GF-D8 (cell line): Measurements from ENCODE around the gene INSM1.

Source experiments
- DNase-seq: peaks from one replicate; lab custom pipeline; 2025; lab: John Stamatoyannopoulos, UW

INSM1 gene

GRCh38 chr20:20362774-20363433 lies 5.0 kb upstream of the INSM1 start:
- no peak for DNase-seq

GRCh38 chr20:20363434-20363798 lies 4.5 kb upstream of the INSM1 start:
- no peak for DNase-seq

- DNase-seq: no peak
Observed at GRCh38 chr20:20363799-20364592, 3.9 kb upstream of the INSM1 start.

- no peak for DNase-seq
Observed at GRCh38 chr20:20364593-20365479, 3.1 kb upstream of the INSM1 start.

GRCh38 chr20:20365480-20366161 lies 2.3 kb upstream of the INSM1 start:
- DNase-seq: no peak

GRCh38 chr20:20366551-20366875 lies 1.4 kb upstream of the INSM1 start:
- no peak for DNase-seq

- no peak for DNase-seq
Observed at GRCh38 chr20:20366876-20367574, 879 bp upstream of the INSM1 start.

- no peak for DNase-seq
Observed at GRCh38 chr20:20368418-20369249, 730 bp downstream of the INSM1 start.

GRCh38 chr20:20369250-20370093 lies 1.6 kb downstream of the INSM1 start:
- DNase-seq: no peak

GRCh38 chr20:20370094-20370575 lies 2.2 kb downstream of the INSM1 start:
- no peak for DNase-seq

- DNase-seq: no peak
Observed at GRCh38 chr20:20371083-20371482, 3.2 kb downstream of the INSM1 start.

GRCh38 chr20:20371681-20372080 lies 3.8 kb downstream of the INSM1 start:
- no peak for DNase-seq

- no peak for DNase-seq
Observed at GRCh38 chr20:20373091-20373571, 5.2 kb downstream of the INSM1 start.

- DNase-seq: no peak
Observed at GRCh38 chr20:20375862-20376261, 8.0 kb downstream of the INSM1 start.

GRCh38 chr20:20386192-20386591 lies 18.3 kb downstream of the INSM1 start:
- DNase-seq: no peak

GRCh38 chr20:20390393-20390792 lies 22.5 kb downstream of the INSM1 start:
- no peak for DNase-seq

- no peak for DNase-seq
Observed at GRCh38 chr20:20391115-20391514, 23.2 kb downstream of the INSM1 start.

GRCh38 chr20:20391766-20392165 lies 23.9 kb downstream of the INSM1 start:
- DNase-seq: no peak
